Smooth muscle cell (in vitro differentiated cells): Measurements from ENCODE around the gene AUTS2. TPM values are rescaled to one million over a fixed set of nuclear protein-coding genes. Genes with fewer than 3 reads are reported as not detected.

ENCODE experiments used
- DNase-seq: peaks from one replicate; lab custom pipeline; 2025; ENCODE audit not compliant: unreplicated experiment; lab: John Stamatoyannopoulos, UW
- H2AFZ ChIP-seq: fragments of 200-600 bp; sonication (generic); 2 replicates; pipeline ENCODE4 v1.6.0; 2016; ENCODE audit warnings: antibody characterized with exemption, low read depth, mild to moderate bottlenecking
- H3F3A ChIP-seq: fragments of 200-600 bp; sonication (generic); 2 replicates; pipeline ENCODE4 v1.6.0; 2017; ENCODE audit warnings: antibody characterized with exemption, low read depth
- H3K27ac ChIP-seq: fragments of 200-600 bp; sonication (generic); 2 replicates; pipeline ENCODE4 v1.5.1; 2016; ENCODE audit warnings: low read depth, mild to moderate bottlenecking
- H3K27me3 ChIP-seq: fragments of 200-600 bp; sonication (generic); 2 replicates; pipeline ENCODE4 v1.6.1; 2016; ENCODE audit warnings: low read depth, mild to moderate bottlenecking
- H3K36me3 ChIP-seq: fragments of 200-600 bp; sonication (generic); 2 replicates; pipeline ENCODE4 v1.5.1; 2016; ENCODE audit warnings: low read depth
- H3K4me1 ChIP-seq: fragments of 200-600 bp; sonication (generic); 2 replicates; pipeline ENCODE4 v1.5.1; 2016; ENCODE audit warnings: low read depth
- H3K4me2 ChIP-seq: fragments of 200-600 bp; sonication (generic); 2 replicates; pipeline ENCODE4 v1.6.0; 2016; ENCODE audit warnings: mild to moderate bottlenecking
- H3K4me3 ChIP-seq: fragments of 200-600 bp; sonication (generic); 2 replicates; pipeline ENCODE4 v1.5.1; 2016; ENCODE audit warnings: mild to moderate bottlenecking
- H3K79me2 ChIP-seq: fragments of 200-600 bp; sonication (generic); 2 replicates; pipeline ENCODE4 v1.6.0; 2016; ENCODE audit warnings: low read depth, mild to moderate bottlenecking
- H3K9ac ChIP-seq: fragments of 200-600 bp; sonication (generic); 2 replicates; pipeline ENCODE4 v1.6.0; 2016; ENCODE audit warnings: low read depth
- H3K9me3 ChIP-seq: fragments of 200-600 bp; sonication (generic); replicated peaks from 2 replicates; pipeline ENCODE4 v1.5.1; 2016; ENCODE audit warnings: low read depth
- H4K20me1 ChIP-seq: fragments of 200-600 bp; sonication (generic); 2 replicates; pipeline ENCODE4 v1.6.0; 2016; ENCODE audit warnings: low read depth
- WGBS: methylation state at CpG from one replicate; pipeline ENCODE4 v1.1.7; 2016; ENCODE audit warnings: low lambda C conversion rate; 5-methylcytosine and 5-hydroxymethylcytosine counted together
- polyA plus RNA-seq: library from polyadenylated mRNA; unstranded; fragments of >200 nt; fragmentation: Nextera tagmentation; extraction: Ambion mirVana; gene quantifications from 2 replicates; pipeline ENCODE4 v1.2.1, GENCODE V29; 2016
- total RNA-seq: library from RNA; depleted of rRNA; stranded (reverse); fragments of >200 nt; gene quantifications from 2 replicates; pipeline ENCODE4 v1.2.3, GENCODE V29; 2014
- TF ChIP-seq, protein P1 (sequence below): fragments of 200-600 bp; sonication (generic); IDR thresholded peaks from 2 replicates; pipeline ENCODE4 v1.5.1; 2017; ENCODE audit warnings: borderline replicate concordance, mild to moderate bottlenecking, antibody characterized with exemption; ENCODE audit not compliant: insufficient read depth, poor library complexity, severe bottlenecking

AUTS2 gene
- total and polyA plus RNA-seq, 2 experiments from 2014 or later = 6.5 to 8.6 TPM

DNA sequence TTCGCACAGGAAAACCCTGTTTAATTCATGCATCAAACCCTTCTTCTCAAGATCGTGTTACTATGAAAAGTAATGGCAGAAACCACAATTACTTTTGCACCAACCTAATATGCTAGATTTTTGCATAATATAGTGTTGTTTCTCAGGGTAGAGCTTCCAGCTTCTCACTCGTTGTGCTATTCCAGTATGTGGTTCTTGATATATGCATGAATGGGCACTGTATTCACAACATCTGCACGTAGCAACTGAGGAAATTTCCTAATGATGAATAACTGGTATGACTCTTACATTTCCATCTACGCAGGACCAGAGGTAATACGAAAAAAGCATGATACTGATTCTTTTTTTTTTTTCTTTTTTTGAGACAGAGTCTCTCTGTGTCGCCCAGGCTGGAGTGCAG lies 1207.1 kb downstream of the AUTS2 start:
- TF ChIP-seq, protein P1, sequence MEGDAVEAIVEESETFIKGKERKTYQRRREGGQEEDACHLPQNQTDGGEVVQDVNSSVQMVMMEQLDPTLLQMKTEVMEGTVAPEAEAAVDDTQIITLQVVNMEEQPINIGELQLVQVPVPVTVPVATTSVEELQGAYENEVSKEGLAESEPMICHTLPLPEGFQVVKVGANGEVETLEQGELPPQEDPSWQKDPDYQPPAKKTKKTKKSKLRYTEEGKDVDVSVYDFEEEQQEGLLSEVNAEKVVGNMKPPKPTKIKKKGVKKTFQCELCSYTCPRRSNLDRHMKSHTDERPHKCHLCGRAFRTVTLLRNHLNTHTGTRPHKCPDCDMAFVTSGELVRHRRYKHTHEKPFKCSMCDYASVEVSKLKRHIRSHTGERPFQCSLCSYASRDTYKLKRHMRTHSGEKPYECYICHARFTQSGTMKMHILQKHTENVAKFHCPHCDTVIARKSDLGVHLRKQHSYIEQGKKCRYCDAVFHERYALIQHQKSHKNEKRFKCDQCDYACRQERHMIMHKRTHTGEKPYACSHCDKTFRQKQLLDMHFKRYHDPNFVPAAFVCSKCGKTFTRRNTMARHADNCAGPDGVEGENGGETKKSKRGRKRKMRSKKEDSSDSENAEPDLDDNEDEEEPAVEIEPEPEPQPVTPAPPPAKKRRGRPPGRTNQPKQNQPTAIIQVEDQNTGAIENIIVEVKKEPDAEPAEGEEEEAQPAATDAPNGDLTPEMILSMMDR = no peak
- no peaks in the 10 kb centered on the region for H3K79me2 ChIP-seq
- no peak for DNase-seq
- H3K36me3 ChIP-seq = no peaks in the 10 kb centered on the region
- 86% methylated on average over 7 of the region's 7 CpGs for WGBS
- no peaks in the 10 kb centered on the region for H3K4me1 ChIP-seq
- no peak overlapping the region for H3K9ac ChIP-seq
- H3F3A ChIP-seq = no peaks in the 10 kb centered on the region
- no peak overlapping the region for H2AFZ ChIP-seq
- no peak overlapping the region for H3K4me2 ChIP-seq
- no peak overlapping the region for H3K27ac ChIP-seq
- no peaks in the 10 kb centered on the region for H3K9me3 ChIP-seq
- no peaks in the 10 kb centered on the region for H4K20me1 ChIP-seq
- no peak overlapping the region for H3K4me3 ChIP-seq
- peaks cover 11% of the 10 kb centered on the region for H3K27me3 ChIP-seq

DNA sequence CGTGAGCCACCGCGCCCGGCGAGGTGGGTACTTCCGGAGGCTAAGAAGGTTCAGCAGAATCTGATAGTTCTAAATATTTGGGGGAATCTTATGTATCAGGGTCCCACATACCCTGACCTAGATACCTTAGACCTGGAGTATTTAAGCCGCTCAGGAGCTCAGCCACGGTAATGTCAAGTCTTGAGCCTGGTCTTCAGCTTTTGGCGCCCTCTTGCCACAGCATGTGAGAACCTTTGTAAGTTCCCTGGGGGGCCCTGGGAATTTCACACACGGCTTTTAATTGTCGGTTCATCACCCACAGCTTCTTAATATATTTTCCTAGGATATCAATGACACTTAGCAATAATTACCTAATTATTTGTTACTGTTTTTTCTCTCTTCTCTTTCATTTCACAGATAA lies 1209.4 kb downstream of the AUTS2 start:
- no peak for DNase-seq
- Histone ChIP-seq H3F3A (no peaks in the 10 kb centered on the region), H3K4me3 (no peak overlapping the region), H4K20me1 (no peaks in the 10 kb centered on the region), H3K27ac (no peak overlapping the region), H3K9ac (no peak overlapping the region), H3K4me2 (no peak overlapping the region), H3K27me3 (peaks cover 11% of the 10 kb centered on the region), H2AFZ (no peak overlapping the region), H3K4me1 (no peaks in the 10 kb centered on the region), H3K79me2 (no peaks in the 10 kb centered on the region), H3K9me3 (no peaks in the 10 kb centered on the region), H3K36me3 (no peaks in the 10 kb centered on the region)
- TF ChIP-seq, protein P1 = no peak
- 76% methylated on average over 11 of the region's 11 CpGs for WGBS

DNA sequence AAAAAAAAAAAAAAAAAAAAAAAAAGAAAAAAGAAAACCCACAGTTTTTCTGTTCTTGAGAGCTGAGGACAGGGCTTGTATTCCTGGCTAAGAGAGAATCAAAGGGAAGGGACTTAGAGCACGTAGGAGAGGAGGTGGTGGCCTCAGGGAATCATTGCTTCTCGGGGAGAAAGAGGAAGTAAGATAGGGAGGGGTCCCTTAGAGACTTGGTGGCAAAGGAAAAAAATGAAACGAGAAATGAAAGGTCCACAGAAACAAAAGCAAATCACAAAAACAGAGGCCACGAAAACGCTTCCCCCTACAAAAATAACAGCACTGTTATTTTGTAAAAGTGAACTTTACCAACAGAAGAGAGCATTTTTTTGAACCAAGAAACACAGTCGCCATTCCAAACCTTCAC lies 1210.6 kb downstream of the AUTS2 start:
- Histone ChIP-seq H3K4me1 (no peaks in the 10 kb centered on the region), H3K79me2 (no peaks in the 10 kb centered on the region), H2AFZ (no peak overlapping the region), H3K27ac (no peak overlapping the region), H3K27me3 (peaks cover 11% of the 10 kb centered on the region), H3K9ac (no peak overlapping the region), H4K20me1 (no peaks in the 10 kb centered on the region), H3F3A (no peaks in the 10 kb centered on the region), H3K4me3 (no peak overlapping the region), H3K4me2 (no peak overlapping the region), H3K9me3 (no peaks in the 10 kb centered on the region), H3K36me3 (no peaks in the 10 kb centered on the region)
- WGBS = 75% methylated on average over 6 of the region's 6 CpGs
- DNase-seq = no peak
- TF ChIP-seq, protein P1 = no peak

DNA sequence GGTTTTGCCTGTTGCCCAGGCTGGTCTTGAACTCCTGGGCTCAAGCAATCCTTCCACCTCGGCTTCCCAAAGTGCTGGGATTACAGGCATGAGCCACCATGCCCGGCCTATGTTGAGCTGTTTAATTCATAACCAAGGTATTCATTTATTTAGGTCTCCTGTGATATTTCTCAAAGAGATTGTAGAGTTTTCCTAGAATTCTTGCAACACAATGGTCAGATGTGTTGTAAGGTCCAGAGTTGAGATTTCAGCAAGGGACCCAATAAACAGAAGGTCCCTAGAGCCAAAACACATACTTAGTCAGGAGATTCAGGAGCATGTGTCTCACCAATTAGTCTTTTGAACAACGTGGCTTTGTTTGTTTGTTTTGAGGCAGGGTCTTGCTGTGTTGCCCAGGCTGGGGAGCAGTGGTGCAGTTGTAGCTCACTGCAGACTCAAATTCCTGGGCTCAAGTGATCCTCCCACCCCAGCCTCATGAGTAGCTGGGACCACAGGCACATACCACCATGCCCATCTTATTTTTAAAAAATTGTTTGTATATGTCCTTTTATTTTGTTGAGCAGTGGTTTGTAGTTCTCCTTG lies 1212.4 kb downstream of the AUTS2 start:
- peaks cover 25% of the 10 kb centered on the region for H3K27me3 ChIP-seq
- H3K4me1 ChIP-seq = no peaks in the 10 kb centered on the region
- no peaks in the 10 kb centered on the region for H3K9me3 ChIP-seq
- no peak overlapping the region for H3K4me3 ChIP-seq
- no peak overlapping the region for H3K27ac ChIP-seq
- no peaks in the 10 kb centered on the region for H3K36me3 ChIP-seq
- no peak for DNase-seq
- H3F3A ChIP-seq = no peaks in the 10 kb centered on the region
- WGBS = 79% methylated on average over 3 of the region's 3 CpGs
- no peak overlapping the region for H2AFZ ChIP-seq
- H3K9ac ChIP-seq = no peak overlapping the region
- no peak overlapping the region for H3K4me2 ChIP-seq
- H3K79me2 ChIP-seq = no peaks in the 10 kb centered on the region
- H4K20me1 ChIP-seq = no peaks in the 10 kb centered on the region
- TF ChIP-seq, protein P1 = no peak
